K562 (cell line): ENCODE measurements around the gene PRM2. TPM values are rescaled to one million over a fixed set of nuclear protein-coding genes. Genes with fewer than 3 reads are reported as not detected.

Experiments
- CHCHD3 ChIP-seq: fragments of 250-450 bp; sonication (Bioruptor Pico); IDR thresholded peaks from 2 replicates; pipeline ENCODE4 v2.1.2; 2022; ENCODE audit warnings: mild to moderate bottlenecking
- COPS2 ChIP-seq: fragments of 450-650 bp; conservative IDR thresholded peaks from 2 replicates; pipeline ENCODE4 v1.6.1; 2016; ENCODE audit warnings: mild to moderate bottlenecking, moderate library complexity
- FIP1L1 ChIP-seq: fragments of 200-400 bp; formaldehyde crosslinking; IDR thresholded peaks from 2 replicates; pipeline ENCODE4 v1.6.1; 2018; ENCODE audit warnings: mild to moderate bottlenecking, low read depth, low read length; ENCODE audit not compliant: poor library complexity, severe bottlenecking
- POLR2A ChIP-seq: fragments of 450-650 bp; conservative IDR thresholded peaks from 2 replicates; pipeline ENCODE4 v1.6.1; 2016
- ZBTB33 ChIP-seq: sonication (generic); formaldehyde crosslinking; IDR thresholded peaks from 2 replicates; pipeline ENCODE4 v1.8.1; 2023; ENCODE audit warnings: mild to moderate bottlenecking, missing genetic modification reagents
- ZFX ChIP-seq: sonication (generic); formaldehyde crosslinking; IDR thresholded peaks from 2 replicates; pipeline ENCODE4 v1.8.0; 2022; ENCODE audit warnings: mild to moderate bottlenecking, missing genetic modification reagents, moderate library complexity
- ZNF24 ChIP-seq: fragments of 450-650 bp; IDR thresholded peaks from 2 replicates; pipeline ENCODE4 v1.6.1; 2016
- polyA plus RNA-seq, 8 experiments: library from polyadenylated mRNA; depleted of rRNA in 4 of 8; stranded (reverse) in 5 of 8; unstranded in 3 of 8; fragments of >200 nt; fragmentation: Nextera tagmentation in 2 of 8; fragmentation: Illumina TruSeq in 1 of 8; extraction: Ambion mirVana in 2 of 8; extraction: Trizol in 1 of 8; gene quantifications; 2 replicates each; pipeline versions ENCODE4 v1.2.1 to v1.2.3, GENCODE V29; 2011 to 2014; ENCODE audit warnings: inconsistent platforms in 1 of 8, missing spikeins in 1 of 8
- total RNA-seq, 7 experiments: library from RNA; depleted of rRNA in 6 of 7; stranded (reverse); fragments of >200 nt in 6 of 7; fragmentation: Illumina TruSeq in 2 of 7; extraction: Trizol in 2 of 7; gene quantifications; 2 replicates each; pipeline versions ENCODE4 v1.2.1 to v1.2.3, GENCODE V29; 2011 to 2021; ENCODE audit warnings: low replicate concordance in 1 of 7

The PRM2 gene
- total and polyA plus RNA-seq, 9 of the 15 experiments (the other 6 are each of a cell fraction or from before 2014, with no cell fraction given), result not detected

DNA sequence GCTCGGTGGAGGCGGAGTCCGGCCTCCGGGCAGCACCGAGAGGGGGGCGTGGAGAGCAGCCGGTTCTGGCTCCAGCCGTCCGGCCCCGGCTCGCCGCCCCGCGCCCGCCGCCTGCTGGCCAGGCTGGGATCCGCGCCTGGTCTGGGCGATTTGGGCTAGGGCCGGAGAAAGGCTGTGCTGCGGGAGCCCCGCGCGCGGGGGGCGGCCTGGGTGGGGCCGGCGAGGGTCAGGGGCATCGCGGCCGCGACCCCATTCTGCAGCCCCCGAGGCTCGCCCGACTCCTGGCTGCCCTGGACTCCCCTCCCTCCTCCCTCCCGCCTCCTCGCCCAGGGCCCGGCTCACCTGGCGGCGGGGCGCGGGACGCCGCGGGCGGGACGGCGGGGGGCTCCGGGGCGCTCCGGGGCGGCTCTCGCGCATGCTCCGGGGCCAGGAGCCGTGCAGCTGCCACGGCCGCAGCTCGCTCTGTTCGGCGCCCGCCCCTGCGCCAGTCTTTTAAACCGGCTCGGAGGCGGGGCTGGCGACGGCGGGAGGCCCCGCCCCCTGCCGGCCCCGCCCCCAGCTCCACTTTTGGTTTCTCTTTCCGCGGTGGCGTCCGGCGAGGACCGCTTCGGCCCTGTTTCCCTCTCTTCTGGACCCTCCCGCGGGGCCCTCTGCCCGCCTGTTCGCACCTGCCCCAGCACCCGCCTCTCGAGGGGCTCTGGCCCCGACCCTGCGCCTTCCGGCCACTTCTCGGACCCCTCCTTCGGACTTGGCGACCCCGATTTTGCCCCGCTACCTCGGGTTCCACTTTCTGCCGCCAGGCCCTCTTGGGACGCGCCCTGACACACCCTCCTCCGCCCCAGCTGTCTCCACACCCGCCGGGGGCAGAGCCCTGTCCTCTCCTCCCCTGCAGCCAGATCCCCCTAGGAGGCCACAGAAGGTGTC, 20.3 kb downstream of the PRM2 start, which contains the start of gene SOCS1 (continued):
- TF ChIP-seq ZBTB33 (CRISPR knock-in tag) (no peak), ZNF24 (no peak), CHCHD3 (no peak), POLR2A (peak; percentile 73), FIP1L1 (peak; percentile 71), ZFX (CRISPR knock-in tag) (peak; percentile 82), COPS2 (no peak)
